Gastroesophageal sphincter (tissue), 4 donors: ENCODE measurements around the gene SHISA6. TPM values are rescaled to one million over a fixed set of nuclear protein-coding genes. Genes with fewer than 3 reads are reported as not detected.

Experiments
- ATAC-seq: fragments of 150-250 bp; one replicate; pipeline ENCODE4 v1.9.1; 2016; ENCODE audit warnings: mild to moderate bottlenecking, moderate library complexity
- H3K27ac ChIP-seq, 4 donors: fragments of 200-600 bp; sonication (generic) in 3 of 4; 1 replicate in 3 of 4; 2 replicates in 1 of 4; pipeline ENCODE4 v1.5.1; 2016 to 2019
- H3K27me3 ChIP-seq: fragments of 200-600 bp; sonication (generic); one replicate; pipeline ENCODE4 v1.5.1; 2019
- H3K36me3 ChIP-seq, 2 donors: fragments of 200-600 bp; sonication (generic); one replicate each; pipeline ENCODE4 v1.5.1; 2019; ENCODE audit warnings: control low read depth in 1 of 2
- H3K4me1 ChIP-seq, 3 donors: fragments of 200-600 bp; sonication (generic); 1 replicate in 2 of 3; 2 replicates in 1 of 3; pipeline ENCODE4 v1.5.1; 2016 to 2019; ENCODE audit warnings: control low read depth in 2 of 3
- H3K4me3 ChIP-seq, 2 donors: fragments of 200-600 bp; sonication (generic); one replicate each; pipeline ENCODE4 v1.5.1; 2019; ENCODE audit warnings: mild to moderate bottlenecking in 1 of 2, moderate library complexity in 1 of 2
- H3K9me3 ChIP-seq, 3 donors: fragments of 200-600 bp; sonication (generic); one replicate each; pipeline ENCODE4 v1.5.1; 2017 to 2019; ENCODE audit warnings: control low read depth in 2 of 3
- CTCF ChIP-seq, 4 experiments: fragments of 200-600 bp in 2 of 4; fragments of 450-650 bp in 2 of 4; sonication (generic) in 1 of 4; IDR thresholded peaks; one replicate each; pipeline ENCODE4 v1.5.1; 2017 to 2019; ENCODE audit warnings: antibody characterized with exemption in 4 of 4, mild to moderate bottlenecking in 2 of 4, moderate library complexity in 2 of 4
- EP300 ChIP-seq: sonication (generic); formaldehyde crosslinking; IDR thresholded peaks from one replicate; pipeline ENCODE4 v1.6.1; 2017; ENCODE audit warnings: antibody characterized with exemption, mild to moderate bottlenecking
- POLR2A ChIP-seq, 2 donors: fragments of 450-650 bp; IDR thresholded peaks; one replicate each; pipeline ENCODE4 v1.6.1; 2017; ENCODE audit warnings: antibody characterized with exemption in 2 of 2, mild to moderate bottlenecking in 2 of 2, moderate library complexity in 1 of 2
- POLR2AphosphoS5 ChIP-seq: sonication (generic); formaldehyde crosslinking; IDR thresholded peaks from one replicate; pipeline ENCODE4 v1.6.1; 2017; ENCODE audit warnings: antibody characterized with exemption
- WGBS, 2 donors: methylation state at CpG; one replicate each; pipeline ENCODE4 v1.1.5; 2018; ENCODE audit warnings: low coverage in 1 of 2; 5-methylcytosine and 5-hydroxymethylcytosine counted together
- total RNA-seq, 4 donors: library from RNA; depleted of rRNA; stranded (reverse); fragments of >200 nt; gene quantifications; one replicate each; pipeline ENCODE4 v1.1.0, GENCODE V29; 2016

SHISA6 gene
- total RNA-seq, 4 donors from 2014 or later = 0.31 to 1.5 (median 0.90) TPM

DNA sequence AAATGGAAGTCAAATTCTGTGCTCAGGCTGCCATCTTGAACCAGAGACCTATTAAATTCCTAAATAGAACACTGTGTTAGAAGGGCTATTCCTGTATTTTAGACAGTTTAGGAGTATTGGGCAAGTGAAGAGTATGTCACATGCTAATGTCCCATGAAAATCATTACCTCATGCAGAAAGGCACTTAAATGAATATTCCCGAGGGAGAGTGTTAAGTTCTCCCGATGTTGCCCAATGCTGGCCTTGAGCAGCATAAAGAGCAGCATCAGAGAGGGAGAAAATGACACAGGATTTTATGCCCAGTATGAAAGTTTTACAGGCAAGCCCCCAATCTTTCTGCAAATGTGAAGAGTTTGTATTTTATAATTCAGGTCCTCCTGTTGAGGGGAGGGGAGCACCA, 28.2 kb upstream of the SHISA6 start:
- H3K4me1 ChIP-seq = no peaks in the 10 kb centered on the region
- peaks cover 7% of the 10 kb centered on the region for H3K27me3 ChIP-seq
- ATAC-seq = peak; percentile 7
- H3K4me3 ChIP-seq = no peak overlapping the region
- WGBS, 2 donors = 69 to 86% methylated on average over 2 of the region's 2 CpGs
- no peak overlapping the region for H3K27ac ChIP-seq
- TF ChIP-seq EP300 = no peak
- TF ChIP-seq CTCF (IDR thresholded peaks at IDR 0.05) = no peak
- no peak for TF ChIP-seq POLR2AphosphoS5
- TF ChIP-seq POLR2A (IDR thresholded peaks at IDR 0.05) = no peak
- peaks cover 0 to 24% (median 0%) of the 10 kb centered on the region in 3 donors for H3K9me3 ChIP-seq
- no peaks in the 10 kb centered on the region for H3K36me3 ChIP-seq

GRCh38 chr17:11216976-11217375, 24.0 kb upstream of the SHISA6 start:
- 61 to 75% methylated on average over 3 of the region's 3 CpGs for WGBS, 2 donors
- H3K4me1 ChIP-seq = no peaks in the 10 kb centered on the region
- H3K36me3 ChIP-seq = no peaks in the 10 kb centered on the region
- peaks cover 7% of the 10 kb centered on the region for H3K27me3 ChIP-seq
- ATAC-seq = no peak
- TF ChIP-seq EP300 (no peak), POLR2A (IDR thresholded peaks at IDR 0.05) (no peak), POLR2AphosphoS5 (no peak), CTCF (IDR thresholded peaks at IDR 0.05) (no peak)
- H3K4me3 ChIP-seq = no peak overlapping the region
- H3K27ac ChIP-seq = no peak overlapping the region
- H3K9me3 ChIP-seq = peaks cover 0 to 2% (median 0%) of the 10 kb centered on the region in 3 donors

DNA sequence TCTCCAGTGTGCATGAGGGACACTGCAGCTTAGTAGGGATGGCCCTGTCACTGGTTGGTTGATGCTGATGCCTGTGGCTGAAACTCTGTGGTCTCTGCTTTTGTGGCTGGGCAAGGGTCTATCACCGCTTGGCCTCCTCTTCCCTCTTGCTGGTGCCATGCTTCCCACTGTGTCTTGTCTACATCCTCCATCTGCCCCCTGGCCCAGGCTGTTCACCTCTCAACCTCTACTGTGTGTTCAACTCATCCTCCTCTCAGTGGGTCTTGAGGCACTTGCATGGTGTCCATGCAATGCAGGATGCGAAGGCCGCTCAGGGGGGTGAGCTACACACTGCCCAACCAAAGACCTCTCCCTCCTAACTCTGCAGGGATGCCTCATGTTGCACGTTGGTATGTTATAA, 19.8 kb upstream of the SHISA6 start:
- Histone ChIP-seq H3K27me3 (peaks cover 10% of the 10 kb centered on the region), H3K27ac (no peak overlapping the region), H3K4me1 (no peaks in the 10 kb centered on the region), H3K4me3 (no peak overlapping the region), H3K9me3 (no peaks in the 10 kb centered on the region), H3K36me3 (no peaks in the 10 kb centered on the region)
- ATAC-seq = no peak
- no peak for TF ChIP-seq EP300
- TF ChIP-seq POLR2A (IDR thresholded peaks at IDR 0.05) = no peak
- no peak for TF ChIP-seq CTCF (IDR thresholded peaks at IDR 0.05)
- no peak for TF ChIP-seq POLR2AphosphoS5
- 73 to 88% methylated on average over 3 to 4 of the region's 4 CpGs for WGBS, 2 donors

GRCh38 chr17:11221721-11222120, 19.3 kb upstream of the SHISA6 start:
- Histone ChIP-seq H3K36me3 (no peaks in the 10 kb centered on the region), H3K4me1 (no peaks in the 10 kb centered on the region), H3K27me3 (peaks cover 10% of the 10 kb centered on the region), H3K4me3 (no peak overlapping the region), H3K27ac (no peak overlapping the region), H3K9me3 (no peaks in the 10 kb centered on the region)
- ATAC-seq = no peak
- 21 to 26% methylated on average over 5 of the region's 5 CpGs for WGBS, 2 donors
- no peak for TF ChIP-seq EP300
- TF ChIP-seq POLR2A (IDR thresholded peaks at IDR 0.05) = no peak
- no peak for TF ChIP-seq POLR2AphosphoS5
- TF ChIP-seq CTCF (IDR thresholded peaks at IDR 0.05) = no peak

- no peak overlapping the region for H3K4me3 ChIP-seq
- ATAC-seq = no peak
- no peak for TF ChIP-seq POLR2AphosphoS5
- no peak for TF ChIP-seq POLR2A (IDR thresholded peaks at IDR 0.05)
- no peak for TF ChIP-seq EP300
- TF ChIP-seq CTCF (IDR thresholded peaks at IDR 0.05) = no peak
- H3K9me3 ChIP-seq = peaks cover 0 to 9% (median 0%) of the 10 kb centered on the region in 3 donors
- peaks cover 0 to 16% (median 4%) of the 10 kb centered on the region in 3 donors for H3K4me1 ChIP-seq
- no peaks in the 10 kb centered on the region for H3K36me3 ChIP-seq
- WGBS, 2 donors = 22 to 37% methylated on average over 4 of the region's 4 CpGs
- H3K27ac ChIP-seq = no peak overlapping the region
- peaks cover 64% of the 10 kb centered on the region for H3K27me3 ChIP-seq
Observed at GRCh38 chr17:11238705-11239104, 2.3 kb upstream of the SHISA6 start.
